Cardiac muscle cell (in vitro differentiated cells and primary cell): ENCODE data around the gene LMX1B. TPM values are rescaled to one million over a fixed set of nuclear protein-coding genes. Genes with fewer than 3 reads are reported as not detected.

Experiments
- DNase-seq, 2 donors: peaks; one replicate each; pipeline versions ENCODE4 v3.0.0 to v3.0.0-alpha.2; 2010 to 2017; ENCODE audit warnings: low read depth in 1 of 2, low spot score in 1 of 2
- H3K27ac ChIP-seq: fragments of 200-600 bp; sonication (generic); 2 replicates; pipeline ENCODE4 v1.5.1; 2016
- H3K27me3 ChIP-seq: fragments of 200-600 bp; sonication (generic); 2 replicates; pipeline ENCODE4 v1.6.0; 2016; ENCODE audit warnings: control low read depth
- H3K36me3 ChIP-seq: fragments of 200-600 bp; sonication (generic); 2 replicates; pipeline ENCODE4 v1.5.1; 2016; ENCODE audit warnings: control low read depth
- H3K4me1 ChIP-seq: fragments of 200-600 bp; sonication (generic); 2 replicates; pipeline ENCODE4 v1.8.1; 2017; ENCODE audit warnings: low read depth, mild to moderate bottlenecking, mixed run types
- H3K4me3 ChIP-seq: fragments of 200-600 bp; sonication (generic); 2 replicates; pipeline ENCODE4 v1.5.1; 2016; ENCODE audit warnings: mild to moderate bottlenecking
- H3K9me3 ChIP-seq: fragments of 200-600 bp; sonication (generic); 2 replicates; pipeline ENCODE4 v1.5.1; 2017; ENCODE audit warnings: low read depth, mild to moderate bottlenecking, control low read depth
- polyA plus RNA-seq: library from polyadenylated mRNA; unstranded; fragments of >200 nt; fragmentation: Nextera tagmentation; extraction: Ambion mirVana; gene quantifications from 2 replicates; pipeline ENCODE4 v1.2.1, GENCODE V29; 2016
- total RNA-seq: library from RNA; depleted of rRNA; stranded (reverse); fragments of >200 nt; gene quantifications from 2 replicates; pipeline ENCODE4 v1.2.3, GENCODE V29; 2016
- TF ChIP-seq, protein P1 (sequence below): IDR thresholded peaks from 2 replicates; pipeline ENCODE4 v1.5.1; 2012; ENCODE audit warnings: low read depth, mild to moderate bottlenecking, low read length

LMX1B gene
- total and polyA plus RNA-seq, 2 experiments from 2014 or later, result not detected

DNA sequence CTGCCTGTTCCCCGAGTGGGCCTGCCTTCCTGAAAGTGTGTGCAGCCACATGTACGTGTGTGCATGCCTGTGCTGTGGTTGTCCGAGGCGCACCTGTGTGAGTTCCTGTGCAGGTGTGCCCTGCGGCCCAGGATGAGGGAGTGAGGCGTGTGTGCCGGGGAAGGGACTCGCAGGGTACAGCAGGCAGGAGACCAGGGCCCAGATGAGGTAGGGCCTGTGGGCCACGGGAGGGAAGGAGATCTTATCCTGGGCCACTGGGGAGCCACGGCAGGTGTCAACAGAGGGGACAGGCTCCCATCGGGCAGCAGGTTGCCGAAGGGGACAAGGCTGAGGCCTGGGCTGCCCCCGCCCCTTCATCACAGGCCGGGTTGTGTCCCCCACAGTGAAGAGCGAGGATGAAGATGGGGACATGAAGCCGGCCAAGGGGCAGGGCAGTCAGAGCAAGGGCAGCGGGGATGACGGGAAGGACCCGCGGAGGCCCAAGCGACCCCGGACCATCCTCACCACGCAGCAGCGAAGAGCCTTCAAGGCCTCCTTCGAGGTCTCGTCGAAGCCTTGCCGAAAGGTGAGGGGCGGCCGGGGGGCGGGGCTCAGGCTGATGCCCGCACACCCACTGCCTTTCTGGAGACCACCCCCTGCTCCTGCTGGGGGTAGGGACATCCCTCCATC lies 79.2 kb downstream of the LMX1B start:
- peaks cover 90% of the 10 kb centered on the region for H3K27me3 ChIP-seq
- no peak for DNase-seq
- TF ChIP-seq, protein P1, sequence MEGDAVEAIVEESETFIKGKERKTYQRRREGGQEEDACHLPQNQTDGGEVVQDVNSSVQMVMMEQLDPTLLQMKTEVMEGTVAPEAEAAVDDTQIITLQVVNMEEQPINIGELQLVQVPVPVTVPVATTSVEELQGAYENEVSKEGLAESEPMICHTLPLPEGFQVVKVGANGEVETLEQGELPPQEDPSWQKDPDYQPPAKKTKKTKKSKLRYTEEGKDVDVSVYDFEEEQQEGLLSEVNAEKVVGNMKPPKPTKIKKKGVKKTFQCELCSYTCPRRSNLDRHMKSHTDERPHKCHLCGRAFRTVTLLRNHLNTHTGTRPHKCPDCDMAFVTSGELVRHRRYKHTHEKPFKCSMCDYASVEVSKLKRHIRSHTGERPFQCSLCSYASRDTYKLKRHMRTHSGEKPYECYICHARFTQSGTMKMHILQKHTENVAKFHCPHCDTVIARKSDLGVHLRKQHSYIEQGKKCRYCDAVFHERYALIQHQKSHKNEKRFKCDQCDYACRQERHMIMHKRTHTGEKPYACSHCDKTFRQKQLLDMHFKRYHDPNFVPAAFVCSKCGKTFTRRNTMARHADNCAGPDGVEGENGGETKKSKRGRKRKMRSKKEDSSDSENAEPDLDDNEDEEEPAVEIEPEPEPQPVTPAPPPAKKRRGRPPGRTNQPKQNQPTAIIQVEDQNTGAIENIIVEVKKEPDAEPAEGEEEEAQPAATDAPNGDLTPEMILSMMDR, result no peak
- H3K4me3 ChIP-seq, result no peak overlapping the region
- H3K9me3 ChIP-seq, result no peaks in the 10 kb centered on the region
- H3K36me3 ChIP-seq, result no peaks in the 10 kb centered on the region
- no peaks in the 10 kb centered on the region for H3K4me1 ChIP-seq
- H3K27ac ChIP-seq, result no peak overlapping the region

DNA sequence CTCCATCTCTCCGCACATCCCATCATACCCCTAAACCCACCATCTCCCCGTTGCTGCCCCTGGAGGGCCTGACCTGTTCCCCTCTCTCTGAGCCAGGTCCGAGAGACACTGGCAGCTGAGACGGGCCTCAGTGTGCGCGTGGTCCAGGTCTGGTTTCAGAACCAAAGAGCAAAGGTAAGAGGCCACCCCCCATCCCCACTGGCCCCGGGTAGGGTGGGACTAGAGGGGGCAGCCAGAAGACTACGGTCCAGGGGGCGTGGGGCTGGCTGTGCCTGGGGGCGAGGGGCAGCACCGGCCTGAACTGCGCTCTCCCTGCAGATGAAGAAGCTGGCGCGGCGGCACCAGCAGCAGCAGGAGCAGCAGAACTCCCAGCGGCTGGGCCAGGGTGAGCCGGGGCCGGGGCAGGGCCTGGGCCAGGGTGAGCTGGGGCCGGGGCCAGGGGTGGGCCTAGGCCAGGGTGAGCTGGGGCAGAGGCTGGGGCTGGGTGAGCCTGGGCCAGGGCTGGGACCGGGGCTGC lies 79.8 kb downstream of the LMX1B start:
- no peak overlapping the region for H3K4me3 ChIP-seq
- H3K9me3 ChIP-seq, result no peaks in the 10 kb centered on the region
- no peaks in the 10 kb centered on the region for H3K4me1 ChIP-seq
- TF ChIP-seq, protein P1, result no peak
- no peak overlapping the region for H3K27ac ChIP-seq
- peaks cover 87% of the 10 kb centered on the region for H3K27me3 ChIP-seq
- H3K36me3 ChIP-seq, result no peaks in the 10 kb centered on the region
- DNase-seq, result no peak

DNA sequence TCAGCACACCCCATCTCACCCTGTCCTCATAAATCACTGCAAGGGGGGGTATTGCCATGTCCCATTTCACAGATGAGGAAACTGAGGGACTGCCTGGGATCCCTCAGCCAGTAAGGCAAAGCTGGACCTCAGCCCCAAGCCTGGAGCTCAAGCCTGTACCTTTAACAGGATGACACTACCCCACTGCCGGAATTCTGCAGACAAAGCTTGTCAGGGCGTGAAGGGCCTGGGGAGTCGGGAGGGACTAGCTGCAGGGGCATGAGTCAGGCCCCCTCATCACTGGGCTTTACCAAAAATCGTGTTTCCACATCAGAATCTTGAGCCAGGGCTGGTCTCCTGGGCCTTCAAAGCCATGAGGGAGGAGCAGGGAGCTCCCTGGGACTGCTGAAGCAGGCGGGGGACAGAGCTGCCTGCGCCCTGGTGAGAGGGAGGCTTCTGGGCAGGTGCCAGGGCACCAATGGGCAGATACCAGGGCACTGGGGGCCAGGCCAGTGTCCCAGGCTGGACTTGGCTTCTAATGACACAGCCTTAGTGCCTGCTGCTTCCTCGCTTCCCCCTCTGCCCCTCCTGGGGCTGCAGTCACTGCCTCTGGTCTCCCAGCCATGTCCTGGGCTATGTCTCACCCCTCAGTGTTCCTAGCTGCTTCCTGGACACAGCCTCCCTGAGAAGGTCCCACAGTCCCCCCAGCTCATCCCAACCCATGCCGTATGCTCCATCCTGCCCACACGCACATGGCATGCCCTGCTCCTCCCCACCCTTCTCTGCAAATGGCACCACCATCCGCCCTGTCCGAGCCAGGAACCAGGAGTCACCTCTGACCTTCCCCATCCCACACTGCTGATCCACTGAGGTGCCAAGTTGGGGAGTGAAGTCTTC lies 80.7 kb downstream of the LMX1B start:
- no peak overlapping the region for H3K4me3 ChIP-seq
- TF ChIP-seq, protein P1, result no peak

DNA sequence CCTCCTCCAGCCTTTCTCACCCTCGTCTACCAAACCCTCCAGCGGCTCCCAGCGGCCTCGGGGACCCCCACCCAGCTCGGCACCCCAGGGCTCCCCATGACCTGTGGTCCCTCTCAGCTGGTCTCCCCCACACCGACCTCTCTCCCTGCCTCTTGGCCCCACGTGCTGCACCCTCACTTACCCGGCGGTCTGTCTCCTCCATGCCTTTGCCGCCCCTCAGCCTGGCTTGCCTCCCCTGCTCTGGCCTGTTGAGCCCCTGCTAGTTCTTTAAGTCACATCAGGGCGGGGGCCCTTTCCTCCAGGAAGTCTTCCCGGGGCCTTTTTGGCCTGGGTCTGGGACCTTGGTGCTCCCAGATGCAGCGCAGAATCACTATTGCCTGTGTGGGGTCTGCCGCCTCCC lies 81.5 kb downstream of the LMX1B start:
- no peak overlapping the region for H3K4me3 ChIP-seq
- no peaks in the 10 kb centered on the region for H3K4me1 ChIP-seq
- no peak for DNase-seq
- no peak overlapping the region for H3K27ac ChIP-seq
- peaks cover 84% of the 10 kb centered on the region for H3K27me3 ChIP-seq
- TF ChIP-seq, protein P1, result no peak
- H3K36me3 ChIP-seq, result no peaks in the 10 kb centered on the region
- H3K9me3 ChIP-seq, result no peaks in the 10 kb centered on the region

More for the DNA sequence above, 80.7 kb downstream of the LMX1B start:
- Histone ChIP-seq H3K4me1 (no peaks in the 10 kb centered on the region), H3K27ac (no peak overlapping the region), H3K9me3 (no peaks in the 10 kb centered on the region), H3K36me3 (no peaks in the 10 kb centered on the region), H3K27me3 (peaks cover 87% of the 10 kb centered on the region)
- no peak for DNase-seq

DNA sequence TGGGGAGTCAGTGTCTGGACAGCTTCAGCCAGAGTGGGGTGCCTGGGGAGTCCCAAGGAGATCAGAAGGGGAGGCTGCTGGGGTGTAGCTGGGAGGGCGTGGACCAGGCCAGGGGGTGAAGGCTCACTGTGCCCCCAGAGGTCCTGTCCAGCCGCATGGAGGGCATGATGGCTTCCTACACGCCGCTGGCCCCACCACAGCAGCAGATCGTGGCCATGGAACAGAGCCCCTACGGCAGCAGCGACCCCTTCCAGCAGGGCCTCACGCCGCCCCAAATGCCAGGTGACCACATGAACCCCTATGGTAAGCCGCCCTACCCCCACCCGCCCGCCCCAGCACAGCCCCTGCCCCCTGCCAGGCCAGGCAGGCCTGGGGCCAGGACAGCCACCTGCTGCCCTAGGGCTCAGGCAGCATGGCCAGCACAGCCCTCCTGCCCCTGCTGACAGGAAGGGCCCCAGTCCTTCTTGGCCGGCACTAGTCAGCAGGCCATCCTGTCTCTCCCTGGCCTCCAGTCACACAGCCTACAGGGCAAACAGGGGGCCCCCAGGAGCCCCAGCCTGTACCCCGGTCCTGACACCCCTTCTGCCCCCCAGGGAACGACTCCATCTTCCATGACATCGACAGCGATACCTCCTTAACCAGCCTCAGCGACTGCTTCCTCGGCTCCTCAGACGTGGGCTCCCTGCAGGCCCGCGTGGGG lies 82.1 kb downstream of the LMX1B start:
- Histone ChIP-seq H3K4me1 (no peaks in the 10 kb centered on the region), H3K36me3 (no peaks in the 10 kb centered on the region), H3K27me3 (peaks cover 82% of the 10 kb centered on the region), H3K9me3 (no peaks in the 10 kb centered on the region), H3K27ac (no peak overlapping the region), H3K4me3 (no peak overlapping the region)
- TF ChIP-seq, protein P1, result no peak
- DNase-seq, result no peak
